D721Med (cell line): Measurements from ENCODE around the gene PTPN7.

Experiments used
- DNase-seq: peaks from one replicate; pipeline ENCODE4 v3.0.0; 2011; ENCODE audit warnings: low spot score; ENCODE audit not compliant: insufficient read length
- FAIRE-seq: peaks from 2 replicates; lab custom pipeline; 2011; peaks lifted over from hg19 to GRCh38; lab: Jason Lieb, UNC
- TF ChIP-seq, protein P1 (sequence below): IDR thresholded peaks from 2 replicates; pipeline ENCODE4 v1.5.1; 2012; ENCODE audit warnings: mild to moderate bottlenecking, control low read depth; ENCODE audit not compliant: insufficient read depth; ENCODE audit errors: missing control alignments

The PTPN7 gene

GRCh38 chr1:202202500-202203168 lies 42.2 kb upstream of the PTPN7 start:
- TF ChIP-seq, protein P1, sequence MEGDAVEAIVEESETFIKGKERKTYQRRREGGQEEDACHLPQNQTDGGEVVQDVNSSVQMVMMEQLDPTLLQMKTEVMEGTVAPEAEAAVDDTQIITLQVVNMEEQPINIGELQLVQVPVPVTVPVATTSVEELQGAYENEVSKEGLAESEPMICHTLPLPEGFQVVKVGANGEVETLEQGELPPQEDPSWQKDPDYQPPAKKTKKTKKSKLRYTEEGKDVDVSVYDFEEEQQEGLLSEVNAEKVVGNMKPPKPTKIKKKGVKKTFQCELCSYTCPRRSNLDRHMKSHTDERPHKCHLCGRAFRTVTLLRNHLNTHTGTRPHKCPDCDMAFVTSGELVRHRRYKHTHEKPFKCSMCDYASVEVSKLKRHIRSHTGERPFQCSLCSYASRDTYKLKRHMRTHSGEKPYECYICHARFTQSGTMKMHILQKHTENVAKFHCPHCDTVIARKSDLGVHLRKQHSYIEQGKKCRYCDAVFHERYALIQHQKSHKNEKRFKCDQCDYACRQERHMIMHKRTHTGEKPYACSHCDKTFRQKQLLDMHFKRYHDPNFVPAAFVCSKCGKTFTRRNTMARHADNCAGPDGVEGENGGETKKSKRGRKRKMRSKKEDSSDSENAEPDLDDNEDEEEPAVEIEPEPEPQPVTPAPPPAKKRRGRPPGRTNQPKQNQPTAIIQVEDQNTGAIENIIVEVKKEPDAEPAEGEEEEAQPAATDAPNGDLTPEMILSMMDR = no peak
- DNase-seq = no peak
- no peak for FAIRE-seq

- DNase-seq (no peak), FAIRE-seq (no peak)
- TF ChIP-seq, protein P1 = no peak
Measured at GRCh38 chr1:202201971-202202370, 41.6 kb upstream of the PTPN7 start.

- no peak for DNase-seq
- no peak for FAIRE-seq
- TF ChIP-seq, protein P1 = no peak
Measured at GRCh38 chr1:202201266-202201665, 40.9 kb upstream of the PTPN7 start.

- FAIRE-seq (no peak), DNase-seq (no peak)
- TF ChIP-seq, protein P1 = no peak
Measured at GRCh38 chr1:202200669-202201068, 40.3 kb upstream of the PTPN7 start.

GRCh38 chr1:202200112-202200548 lies 39.7 kb upstream of the PTPN7 start:
- DNase-seq (no peak), FAIRE-seq (no peak)
- TF ChIP-seq, protein P1 = no peak

- FAIRE-seq = no peak
- DNase-seq = no peak
- TF ChIP-seq, protein P1 = no peak
Measured at GRCh38 chr1:202199040-202199889, 38.9 kb upstream of the PTPN7 start.

- TF ChIP-seq, protein P1 = no peak
- DNase-seq (no peak), FAIRE-seq (no peak)
Measured at GRCh38 chr1:202198366-202198724, 37.9 kb upstream of the PTPN7 start.
